HS-27A (cell line): Measurements from ENCODE around the gene DNAH17.

Experiments used
- DNase-seq: peaks from one replicate; pipeline ENCODE4 v3.0.0-alpha.2; 2012; ENCODE audit warnings: low read depth, missing footprints

Gene DNAH17

GRCh38 chr17:78390241-78391050 is 186.8 kb downstream of the DNAH17 start:
- DNase-seq, result no peak

- DNase-seq, result no peak
These were observed 188.9 kb downstream of the DNAH17 start for GRCh38 chr17:78387977-78388941.

GRCh38 chr17:78384479-78385175 is 192.6 kb downstream of the DNAH17 start:
- no peak for DNase-seq

- DNase-seq, result no peak
These were observed 193.3 kb downstream of the DNAH17 start for GRCh38 chr17:78383725-78384471.

GRCh38 chr17:78381601-78382232 is 195.5 kb downstream of the DNAH17 start:
- no peak for DNase-seq

GRCh38 chr17:78380370-78380769 is 196.8 kb downstream of the DNAH17 start:
- no peak for DNase-seq

GRCh38 chr17:78379131-78379491 is 198.1 kb downstream of the DNAH17 start:
- no peak for DNase-seq

GRCh38 chr17:78378225-78379130 is 198.7 kb downstream of the DNAH17 start, which contains the start of gene PGS1:
TSS of gene PGS1 (plus strand) at chr17:78378649. CDS start at chr17:78378666, 17 bp downstream.
- no peak for DNase-seq

- DNase-seq, result no peak
These were observed 199.4 kb downstream of the DNAH17 start for GRCh38 chr17:78377858-78378224.

- DNase-seq, result no peak
These were observed 201.0 kb downstream of the DNAH17 start for GRCh38 chr17:78376161-78376560.

GRCh38 chr17:78375401-78376151 is 201.6 kb downstream of the DNAH17 start:
- no peak for DNase-seq

- DNase-seq, result no peak
These were observed 202.4 kb downstream of the DNAH17 start for GRCh38 chr17:78374631-78375274.

GRCh38 chr17:78374189-78374588 is 203.0 kb downstream of the DNAH17 start:
- DNase-seq, result no peak
